ENCODE measurements around the gene YOD1. TPM values are rescaled to one million over a fixed set of nuclear protein-coding genes. Genes with fewer than 3 reads are reported as not detected.

Gene YOD1
- total and polyA plus RNA-seq, 2 of the 13 experiments (the other 11 are each of a cell fraction or from before 2014, with no cell fraction given) = 3.4 to 9.1 TPM

DNA sequence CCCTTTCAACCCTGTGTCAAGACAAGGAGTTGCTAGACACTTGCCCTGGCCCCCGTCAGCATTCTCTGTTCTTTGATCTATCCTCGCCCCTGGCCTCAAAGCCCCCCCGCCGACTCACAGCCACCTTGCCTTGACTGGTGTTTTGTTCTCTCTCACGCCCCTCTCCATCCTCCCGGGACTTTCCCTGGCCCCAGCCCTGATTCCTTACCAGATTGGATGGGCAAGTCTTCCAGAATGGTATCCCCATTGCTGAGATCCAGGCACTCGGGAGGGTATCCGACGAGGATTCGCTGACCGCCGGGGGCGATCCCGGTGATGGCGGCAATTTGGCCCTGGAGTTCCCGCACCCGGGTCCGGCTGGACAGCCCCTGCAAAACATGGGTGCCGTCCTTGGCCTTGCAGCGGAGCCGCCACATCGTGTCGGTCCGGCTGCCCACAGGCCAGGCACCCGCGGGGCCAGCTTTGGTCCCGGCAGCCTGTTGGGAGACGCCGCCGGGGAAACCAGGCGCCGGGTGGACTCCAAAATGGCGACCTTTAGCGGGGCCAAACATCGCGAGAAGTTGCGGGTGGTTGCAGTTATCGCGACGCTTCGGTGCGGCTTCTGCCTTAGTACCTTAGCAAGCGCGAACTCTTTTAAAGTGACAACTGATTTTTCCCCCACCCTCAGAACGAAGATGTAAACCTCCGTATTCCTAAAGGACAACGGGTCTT, 373 bp downstream of the YOD1 start (continued):
- TF ChIP-seq XBP1 (CRISPR knock-in tag; IDR thresholded peaks at IDR 0.05) (no peak), ZNF768 (CRISPR knock-in tag; IDR thresholded peaks at IDR 0.05) (peak; percentile 53; the same call in 1 of the 2 replicates), ZNF12 (CRISPR knock-in tag; IDR thresholded peaks at IDR 0.05) (peak; percentile 73; the same call in 1 of the 2 replicates), ZNF709 (CRISPR knock-in tag; IDR thresholded peaks at IDR 0.05) (0 out of 2 replicates have a peak, but pooled peaks have one; percentile 38), RNF2 (conservative IDR thresholded peaks at IDR 0.05; ENCODE audit: low read depth) (no peak), SMYD3 (CRISPR knock-in tag; IDR thresholded peaks at IDR 0.05) (0 out of 2 replicates have a peak, but pooled peaks have one; percentile 15), RORA (CRISPR knock-in tag; IDR thresholded peaks at IDR 0.05) (no peak), EP300 (IDR thresholded peaks at IDR 0.05; ENCODE audit: low read depth in 2 of 2, low read length in 2 of 2) (no peak), EP300 (CRISPR knock-in tag; IDR thresholded peaks at IDR 0.05; ENCODE audit: borderline replicate concordance) (no peak), HDAC2 (CRISPR knock-in tag; IDR thresholded peaks at IDR 0.05) (no peak), ATF7-NPFF (CRISPR knock-in tag; IDR thresholded peaks at IDR 0.05; ENCODE audit: low read depth) (peak; percentile 48; the same call in 1 of the 2 replicates), NFIC (IDR thresholded peaks at IDR 0.05; ENCODE audit: low read length) (no peak), ADNP (CRISPR knock-in tag; IDR thresholded peaks at IDR 0.05) (no peak), KLF11 (CRISPR knock-in tag; IDR thresholded peaks at IDR 0.05) (no peak), ZNF331 (CRISPR knock-in tag; IDR thresholded peaks at IDR 0.05) (no peak; the same call in none of the 2 replicates)
- TF ChIP-seq, protein P1, sequence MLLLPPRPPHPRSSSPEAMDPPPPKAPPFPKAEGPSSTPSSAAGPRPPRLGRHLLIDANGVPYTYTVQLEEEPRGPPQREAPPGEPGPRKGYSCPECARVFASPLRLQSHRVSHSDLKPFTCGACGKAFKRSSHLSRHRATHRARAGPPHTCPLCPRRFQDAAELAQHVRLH (CRISPR knock-in tag; IDR thresholded peaks at IDR 0.05; ENCODE audit: borderline replicate concordance, low read depth) = no peak
- TF ChIP-seq, protein P2, sequence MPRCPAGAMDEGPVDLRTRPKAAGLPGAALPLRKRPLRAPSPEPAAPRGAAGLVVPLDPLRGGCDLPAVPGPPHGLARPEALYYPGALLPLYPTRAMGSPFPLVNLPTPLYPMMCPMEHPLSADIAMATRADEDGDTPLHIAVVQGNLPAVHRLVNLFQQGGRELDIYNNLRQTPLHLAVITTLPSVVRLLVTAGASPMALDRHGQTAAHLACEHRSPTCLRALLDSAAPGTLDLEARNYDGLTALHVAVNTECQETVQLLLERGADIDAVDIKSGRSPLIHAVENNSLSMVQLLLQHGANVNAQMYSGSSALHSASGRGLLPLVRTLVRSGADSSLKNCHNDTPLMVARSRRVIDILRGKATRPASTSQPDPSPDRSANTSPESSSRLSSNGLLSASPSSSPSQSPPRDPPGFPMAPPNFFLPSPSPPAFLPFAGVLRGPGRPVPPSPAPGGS (CRISPR knock-in tag; IDR thresholded peaks at IDR 0.05) = peak; percentile 50; the same call in 1 of the 2 replicates
- TF ChIP-seq, protein P3, sequence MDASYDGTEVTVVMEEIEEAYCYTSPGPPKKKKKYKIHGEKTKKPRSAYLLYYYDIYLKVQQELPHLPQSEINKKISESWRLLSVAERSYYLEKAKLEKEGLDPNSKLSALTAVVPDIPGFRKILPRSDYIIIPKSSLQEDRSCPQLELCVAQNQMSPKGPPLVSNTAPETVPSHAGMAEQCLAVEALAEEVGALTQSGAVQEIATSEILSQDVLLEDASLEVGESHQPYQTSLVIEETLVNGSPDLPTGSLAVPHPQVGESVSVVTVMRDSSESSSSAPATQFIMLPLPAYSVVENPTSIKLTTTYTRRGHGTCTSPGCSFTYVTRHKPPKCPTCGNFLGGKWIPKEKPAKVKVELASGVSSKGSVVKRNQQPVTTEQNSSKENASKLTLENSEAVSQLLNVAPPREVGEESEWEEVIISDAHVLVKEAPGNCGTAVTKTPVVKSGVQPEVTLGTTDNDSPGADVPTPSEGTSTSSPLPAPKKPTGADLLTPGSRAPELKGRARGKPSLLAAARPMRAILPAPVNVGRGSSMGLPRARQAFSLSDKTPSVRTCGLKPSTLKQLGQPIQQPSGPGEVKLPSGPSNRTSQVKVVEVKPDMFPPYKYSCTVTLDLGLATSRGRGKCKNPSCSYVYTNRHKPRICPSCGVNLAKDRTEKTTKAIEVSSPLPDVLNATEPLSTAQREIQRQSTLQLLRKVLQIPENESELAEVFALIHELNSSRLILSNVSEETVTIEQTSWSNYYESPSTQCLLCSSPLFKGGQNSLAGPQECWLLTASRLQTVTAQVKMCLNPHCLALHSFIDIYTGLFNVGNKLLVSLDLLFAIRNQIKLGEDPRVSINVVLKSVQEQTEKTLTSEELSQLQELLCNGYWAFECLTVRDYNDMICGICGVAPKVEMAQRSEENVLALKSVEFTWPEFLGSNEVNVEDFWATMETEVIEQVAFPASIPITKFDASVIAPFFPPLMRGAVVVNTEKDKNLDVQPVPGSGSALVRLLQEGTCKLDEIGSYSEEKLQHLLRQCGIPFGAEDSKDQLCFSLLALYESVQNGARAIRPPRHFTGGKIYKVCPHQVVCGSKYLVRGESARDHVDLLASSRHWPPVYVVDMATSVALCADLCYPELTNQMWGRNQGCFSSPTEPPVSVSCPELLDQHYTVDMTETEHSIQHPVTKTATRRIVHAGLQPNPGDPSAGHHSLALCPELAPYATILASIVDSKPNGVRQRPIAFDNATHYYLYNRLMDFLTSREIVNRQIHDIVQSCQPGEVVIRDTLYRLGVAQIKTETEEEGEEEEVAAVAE (CRISPR knock-in tag; IDR thresholded peaks at IDR 0.05; ENCODE audit: borderline replicate concordance) = no peak; the same call in 1 of the 2 replicates
- TF ChIP-seq, protein P4, sequence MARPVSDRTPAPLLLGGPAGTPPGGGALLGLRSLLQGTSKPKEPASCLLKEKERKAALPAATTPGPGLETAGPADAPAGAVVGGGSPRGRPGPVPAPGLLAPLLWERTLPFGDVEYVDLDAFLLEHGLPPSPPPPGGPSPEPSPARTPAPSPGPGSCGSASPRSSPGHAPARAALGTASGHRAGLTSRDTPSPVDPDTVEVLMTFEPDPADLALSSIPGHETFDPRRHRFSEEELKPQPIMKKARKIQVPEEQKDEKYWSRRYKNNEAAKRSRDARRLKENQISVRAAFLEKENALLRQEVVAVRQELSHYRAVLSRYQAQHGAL (CRISPR knock-in tag; IDR thresholded peaks at IDR 0.05; ENCODE audit: not compliant biosample characterization) = no peak
- TF ChIP-seq, protein P5, sequence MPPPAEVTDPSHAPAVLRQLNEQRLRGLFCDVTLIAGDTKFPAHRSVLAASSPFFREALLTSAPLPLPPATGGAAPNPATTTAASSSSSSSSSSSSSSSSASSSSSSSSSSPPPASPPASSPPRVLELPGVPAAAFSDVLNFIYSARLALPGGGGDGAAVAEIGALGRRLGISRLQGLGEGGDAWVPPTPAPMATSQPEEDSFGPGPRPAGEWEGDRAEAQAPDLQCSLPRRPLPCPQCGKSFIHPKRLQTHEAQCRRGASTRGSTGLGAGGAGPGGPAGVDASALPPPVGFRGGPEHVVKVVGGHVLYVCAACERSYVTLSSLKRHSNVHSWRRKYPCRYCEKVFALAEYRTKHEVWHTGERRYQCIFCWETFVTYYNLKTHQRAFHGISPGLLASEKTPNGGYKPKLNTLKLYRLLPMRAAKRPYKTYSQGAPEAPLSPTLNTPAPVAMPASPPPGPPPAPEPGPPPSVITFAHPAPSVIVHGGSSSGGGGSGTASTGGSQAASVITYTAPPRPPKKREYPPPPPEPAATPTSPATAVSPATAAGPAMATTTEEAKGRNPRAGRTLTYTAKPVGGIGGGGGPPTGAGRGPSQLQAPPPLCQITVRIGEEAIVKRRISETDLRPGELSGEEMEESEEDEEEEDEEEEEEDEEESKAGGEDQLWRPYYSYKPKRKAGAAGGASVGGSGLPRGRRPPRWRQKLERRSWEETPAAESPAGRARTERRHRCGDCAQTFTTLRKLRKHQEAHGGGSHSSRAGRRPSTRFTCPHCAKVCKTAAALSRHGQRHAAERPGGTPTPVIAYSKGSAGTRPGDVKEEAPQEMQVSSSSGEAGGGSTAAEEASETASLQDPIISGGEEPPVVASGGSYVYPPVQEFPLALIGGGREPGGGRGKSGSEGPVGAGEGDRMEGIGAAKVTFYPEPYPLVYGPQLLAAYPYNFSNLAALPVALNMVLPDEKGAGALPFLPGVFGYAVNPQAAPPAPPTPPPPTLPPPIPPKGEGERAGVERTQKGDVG (CRISPR knock-in tag; IDR thresholded peaks at IDR 0.05; ENCODE audit: borderline replicate concordance) = no peak
